ENCODE measurements around the gene NOS2. TPM values are rescaled to one million over a fixed set of nuclear protein-coding genes. Genes with fewer than 3 reads are reported as not detected.

Gene NOS2
- total RNA-seq, 1 experiment from 2014 or later: not detected

DNA sequence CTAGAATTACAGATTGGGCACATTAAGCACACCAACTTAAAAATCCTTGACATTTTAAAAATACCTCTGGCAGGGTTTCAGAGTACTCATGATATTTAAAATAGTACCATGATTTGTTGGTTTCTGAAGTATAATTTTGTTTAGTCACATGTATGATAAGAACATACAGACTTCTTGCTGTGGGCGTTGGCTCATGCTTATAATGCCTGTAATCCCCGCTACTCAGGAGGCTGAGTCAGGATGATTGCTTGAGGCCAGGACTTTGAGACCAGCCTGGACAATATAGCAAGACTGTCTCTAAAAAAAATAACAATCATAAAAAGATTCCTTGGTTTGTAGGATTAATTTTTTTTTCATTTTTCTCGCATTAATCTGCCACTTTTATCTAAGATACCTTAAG is 78.5 kb downstream of the NOS2 start:
- CTCF ChIA-PET: no interaction called here
- H3K4me1 Mint-ChIP-seq (ENCODE audit: low read depth, unreplicated experiment): no peaks in the 10 kb centered on the region
- H3K27me3 Mint-ChIP-seq (ENCODE audit: unreplicated experiment): peaks cover 58% of the 10 kb centered on the region
- peaks cover 2% of the 10 kb centered on the region for H3K9me3 Mint-ChIP-seq (ENCODE audit: low read depth, unreplicated experiment)
- no peaks in the 10 kb centered on the region for H3K36me3 Mint-ChIP-seq (ENCODE audit: insufficient read depth, unreplicated experiment)
- no peak overlapping the region for H3K27ac Mint-ChIP-seq (ENCODE audit: unreplicated experiment)
- DNase-seq: no peak
- H3K4me3 Mint-ChIP-seq (ENCODE audit: low read depth, unreplicated experiment): no peak overlapping the region
- TF ChIP-seq, protein P1, sequence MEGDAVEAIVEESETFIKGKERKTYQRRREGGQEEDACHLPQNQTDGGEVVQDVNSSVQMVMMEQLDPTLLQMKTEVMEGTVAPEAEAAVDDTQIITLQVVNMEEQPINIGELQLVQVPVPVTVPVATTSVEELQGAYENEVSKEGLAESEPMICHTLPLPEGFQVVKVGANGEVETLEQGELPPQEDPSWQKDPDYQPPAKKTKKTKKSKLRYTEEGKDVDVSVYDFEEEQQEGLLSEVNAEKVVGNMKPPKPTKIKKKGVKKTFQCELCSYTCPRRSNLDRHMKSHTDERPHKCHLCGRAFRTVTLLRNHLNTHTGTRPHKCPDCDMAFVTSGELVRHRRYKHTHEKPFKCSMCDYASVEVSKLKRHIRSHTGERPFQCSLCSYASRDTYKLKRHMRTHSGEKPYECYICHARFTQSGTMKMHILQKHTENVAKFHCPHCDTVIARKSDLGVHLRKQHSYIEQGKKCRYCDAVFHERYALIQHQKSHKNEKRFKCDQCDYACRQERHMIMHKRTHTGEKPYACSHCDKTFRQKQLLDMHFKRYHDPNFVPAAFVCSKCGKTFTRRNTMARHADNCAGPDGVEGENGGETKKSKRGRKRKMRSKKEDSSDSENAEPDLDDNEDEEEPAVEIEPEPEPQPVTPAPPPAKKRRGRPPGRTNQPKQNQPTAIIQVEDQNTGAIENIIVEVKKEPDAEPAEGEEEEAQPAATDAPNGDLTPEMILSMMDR (IDR thresholded peaks at IDR 0.05; ENCODE audit: unreplicated experiment): no peak
- intact Hi-C loops (cut with micrococcal nuclease; ENCODE audit: unreplicated experiment): no loop called here
- BruUV-seq (replicated peaks): no TSS peak

Other genes with a start within 250 kb of the NOS2 start
- 93.1 and 214 TPM in 2 replicates for gene LGALS9, start 169.3 kb downstream of the NOS2 start, total RNA-seq (2022)
- 1.5 and 1.7 TPM in 2 replicates for gene LYRM9, start 92.8 kb upstream of the NOS2 start, total RNA-seq (2022)
- gene NLK, start 242.1 kb upstream of the NOS2 start, total RNA-seq (2022): 20.4 and 22.0 TPM in 2 replicates

Measured in Calu3 (cell line).